ENCODE data around the gene PTMS. TPM values are rescaled to one million over a fixed set of nuclear protein-coding genes. Genes with fewer than 3 reads are reported as not detected.

Gene PTMS
- total and polyA plus RNA-seq, 2 of the 13 experiments (the other 11 are each of a cell fraction or from before 2014, with no cell fraction given), result 40.5 to 82.4 TPM

GRCh38 chr12:6752921-6753771 is 13.0 kb upstream of the PTMS start, which contains the start of gene MLF2 (continued):
- TF ChIP-seq ZBTB46 (CRISPR knock-in tag; IDR thresholded peaks at IDR 0.05; ENCODE audit: borderline replicate concordance) (0 out of 2 replicates have a peak, but pooled peaks have one; percentile 15), ISL2 (CRISPR knock-in tag; IDR thresholded peaks at IDR 0.05) (peak; percentile 58), AHDC1 (CRISPR knock-in tag; IDR thresholded peaks at IDR 0.05; ENCODE audit: borderline replicate concordance) (no peak), NR2C2 (CRISPR knock-in tag; IDR thresholded peaks at IDR 0.05; ENCODE audit: borderline replicate concordance) (peak; percentile 80), ZNF574 (CRISPR knock-in tag; IDR thresholded peaks at IDR 0.05) (peak; percentile 82), ZNF670 (CRISPR knock-in tag; IDR thresholded peaks at IDR 0.05; ENCODE audit: borderline replicate concordance) (0 out of 2 replicates have a peak, but pooled peaks have one; percentile 74), ZBTB25 (CRISPR knock-in tag; IDR thresholded peaks at IDR 0.05) (0 out of 2 replicates have a peak, but pooled peaks have one; percentile 38), MYNN (CRISPR knock-in tag; IDR thresholded peaks at IDR 0.05; ENCODE audit: low read depth) (no peak), SOX6 (IDR thresholded peaks at IDR 0.05) (no peak), SOX6 (CRISPR knock-in tag; IDR thresholded peaks at IDR 0.05) (peak; percentile 26), ZNF34 (CRISPR knock-in tag; IDR thresholded peaks at IDR 0.05; ENCODE audit: borderline replicate concordance) (peak; percentile 63; the same call in 1 of the 2 replicates), ELF3 (CRISPR knock-in tag; IDR thresholded peaks at IDR 0.05) (peak; percentile 71; the same call in 1 of the 2 replicates), FOXO4 (CRISPR knock-in tag; conservative IDR thresholded peaks at IDR 0.05) (no peak), PITX1 (CRISPR knock-in tag; IDR thresholded peaks at IDR 0.05) (peak; percentile 3; the same call in 1 of the 2 replicates), ZNF331 (CRISPR knock-in tag; IDR thresholded peaks at IDR 0.05) (peak; percentile 27)

Data from HepG2 (cell line).